Stomach (tissue), 4 donors: ENCODE measurements around the gene TOX4.

Experiments
- EP300 ChIP-seq: sonication (generic); formaldehyde crosslinking; IDR thresholded peaks from one replicate; pipeline ENCODE4 v1.6.1; 2017; ENCODE audit warnings: antibody characterized with exemption
- POLR2A ChIP-seq, 4 donors: fragments of 450-650 bp; IDR thresholded peaks; one replicate each; pipeline ENCODE4 v1.6.1; 2016; ENCODE audit warnings: antibody characterized with exemption in 4 of 4, control low read depth in 2 of 4, mild to moderate bottlenecking in 1 of 4, moderate library complexity in 1 of 4
- POLR2AphosphoS5 ChIP-seq, 3 donors: sonication (generic); formaldehyde crosslinking; IDR thresholded peaks; one replicate each; pipeline ENCODE4 v1.6.1; 2016; ENCODE audit warnings: antibody characterized with exemption in 3 of 3
- TF ChIP-seq, protein P1 (sequence below), 7 experiments: fragments of 450-650 bp in 4 of 7; fragments of 200-600 bp in 3 of 7; sonication (generic) in 3 of 7; IDR thresholded peaks; one replicate each; pipeline ENCODE4 v1.5.1; 2016 to 2019; ENCODE audit warnings: antibody characterized with exemption in 7 of 7, control low read depth in 2 of 7, mild to moderate bottlenecking in 1 of 7

DNA sequence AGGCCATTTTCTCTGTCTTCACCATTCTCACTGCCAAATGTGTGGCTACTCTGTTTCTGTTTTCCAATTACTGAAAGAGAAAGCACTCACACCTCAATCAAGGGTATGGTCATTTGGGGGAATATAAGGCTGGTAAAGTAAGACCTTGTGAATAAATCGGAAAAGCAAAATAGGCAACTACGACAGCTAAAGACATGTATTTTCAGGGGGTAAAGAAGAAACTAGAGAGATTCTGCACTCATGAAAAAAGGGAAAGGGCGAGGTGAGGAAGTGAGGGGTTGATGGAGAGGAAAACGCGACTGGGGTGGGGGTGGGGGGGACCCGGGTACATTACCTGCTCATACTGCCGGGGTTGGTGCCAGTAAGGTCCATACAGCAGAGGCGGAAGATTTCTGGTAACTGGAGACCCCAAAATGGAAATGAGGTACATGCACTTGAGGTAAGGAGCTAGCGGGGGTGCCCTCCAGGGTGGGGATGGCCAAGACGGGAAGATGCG, 40.4 kb upstream of the TOX4 start:
- TF ChIP-seq, protein P1, sequence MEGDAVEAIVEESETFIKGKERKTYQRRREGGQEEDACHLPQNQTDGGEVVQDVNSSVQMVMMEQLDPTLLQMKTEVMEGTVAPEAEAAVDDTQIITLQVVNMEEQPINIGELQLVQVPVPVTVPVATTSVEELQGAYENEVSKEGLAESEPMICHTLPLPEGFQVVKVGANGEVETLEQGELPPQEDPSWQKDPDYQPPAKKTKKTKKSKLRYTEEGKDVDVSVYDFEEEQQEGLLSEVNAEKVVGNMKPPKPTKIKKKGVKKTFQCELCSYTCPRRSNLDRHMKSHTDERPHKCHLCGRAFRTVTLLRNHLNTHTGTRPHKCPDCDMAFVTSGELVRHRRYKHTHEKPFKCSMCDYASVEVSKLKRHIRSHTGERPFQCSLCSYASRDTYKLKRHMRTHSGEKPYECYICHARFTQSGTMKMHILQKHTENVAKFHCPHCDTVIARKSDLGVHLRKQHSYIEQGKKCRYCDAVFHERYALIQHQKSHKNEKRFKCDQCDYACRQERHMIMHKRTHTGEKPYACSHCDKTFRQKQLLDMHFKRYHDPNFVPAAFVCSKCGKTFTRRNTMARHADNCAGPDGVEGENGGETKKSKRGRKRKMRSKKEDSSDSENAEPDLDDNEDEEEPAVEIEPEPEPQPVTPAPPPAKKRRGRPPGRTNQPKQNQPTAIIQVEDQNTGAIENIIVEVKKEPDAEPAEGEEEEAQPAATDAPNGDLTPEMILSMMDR (IDR thresholded peaks at IDR 0.05) = no peak
- TF ChIP-seq POLR2AphosphoS5 (IDR thresholded peaks at IDR 0.05) (no peak), POLR2A (IDR thresholded peaks at IDR 0.05) (no peak), EP300 (no peak)
